SU-DHL-6 (cell line): ENCODE data around the gene GAS7.

Experiments
- H2AFZ ChIP-seq: fragments of 200-600 bp; sonication (generic); 2 replicates; pipeline ENCODE4 v1.6.1; 2014; ENCODE audit warnings: low read depth, mild to moderate bottlenecking, moderate library complexity, mixed read lengths, antibody characterized with exemption, low read length; ENCODE audit not compliant: severe bottlenecking
- H3F3A ChIP-seq: fragments of 200-600 bp; shearing (Covaris generic); 2 replicates; pipeline ENCODE4 v1.6.0; 2016; ENCODE audit warnings: antibody characterized with exemption, mild to moderate bottlenecking; ENCODE audit not compliant: insufficient read depth
- H3K27ac ChIP-seq: fragments of 200-600 bp; sonication (generic); 2 replicates; pipeline ENCODE4 v1.5.1; 2016; ENCODE audit warnings: low read depth, mild to moderate bottlenecking, low read length, moderate library complexity, mixed read lengths
- H3K27me3 ChIP-seq: fragments of 200-600 bp; sonication (generic), shearing (Covaris generic); 2 replicates; pipeline ENCODE4 v1.6.0; 2014; ENCODE audit warnings: mild to moderate bottlenecking, low read length
- H3K36me3 ChIP-seq: fragments of 200-600 bp; sonication (generic); 2 replicates; pipeline ENCODE4 v1.6.1; 2014; ENCODE audit warnings: mild to moderate bottlenecking, low read length, mixed read lengths
- H3K4me2 ChIP-seq: fragments of 300-600, 200-600 bp; shearing (Covaris generic), sonication (generic); 2 replicates; pipeline ENCODE4 v1.6.0; 2014; ENCODE audit warnings: low read length, low read depth, mild to moderate bottlenecking; ENCODE audit not compliant: poor library complexity, severe bottlenecking
- H3K4me3 ChIP-seq: fragments of 200-600 bp; sonication (generic); 2 replicates; pipeline ENCODE4 v1.5.1; 2014; ENCODE audit warnings: antibody characterized with exemption, low read length, mild to moderate bottlenecking, mixed read lengths; ENCODE audit not compliant: insufficient read depth, poor library complexity, severe bottlenecking
- H3K79me2 ChIP-seq: fragments of 200-600 bp; sonication (generic); 2 replicates; pipeline ENCODE4 v1.6.1; 2014; ENCODE audit warnings: mild to moderate bottlenecking, low read length, moderate library complexity; ENCODE audit not compliant: insufficient read depth
- H3K9ac ChIP-seq: fragments of 200-600 bp; sonication (generic); 2 replicates; pipeline ENCODE4 v1.7.0; 2014; ENCODE audit warnings: mild to moderate bottlenecking, low read length
- H3K9me2 ChIP-seq: fragments of 200-600 bp; sonication (generic); replicated peaks from 2 replicates; pipeline ENCODE4 v1.6.1; 2014; ENCODE audit warnings: low read length; ENCODE audit not compliant: insufficient read depth
- H3K9me3 ChIP-seq: fragments of 200-600 bp; sonication (generic); 2 replicates; pipeline ENCODE4 v1.6.1; 2014; ENCODE audit warnings: low read length, mixed read lengths; ENCODE audit not compliant: insufficient read depth
- H4K20me1 ChIP-seq: fragments of 200-600 bp; sonication (generic); 2 replicates; pipeline ENCODE4 v1.6.1; 2014; ENCODE audit warnings: low read depth, mild to moderate bottlenecking, antibody characterized with exemption, low read length, moderate library complexity, mixed read lengths
- CTCF ChIP-seq: fragments of 200-600 bp; sonication (generic); IDR thresholded peaks from one replicate; pipeline ENCODE4 v1.5.1; 2017; ENCODE audit warnings: antibody characterized with exemption, mild to moderate bottlenecking, low read length, moderate library complexity; ENCODE audit not compliant: insufficient read depth, poor library complexity, severe bottlenecking
- EZH2phosphoT487 ChIP-seq: fragments of 200-600 bp; sonication (generic), shearing (Covaris generic); conservative IDR thresholded peaks from 2 replicates; pipeline ENCODE4 v1.6.1; 2018; ENCODE audit warnings: mild to moderate bottlenecking, antibody characterized with exemption, low read length, moderate library complexity, mixed read lengths

GAS7 gene

GRCh38 chr17:9973669-9974447, 224.5 kb downstream of the GAS7 start:
- Histone ChIP-seq H3K9ac (no peak overlapping the region), H3K27ac (no peak overlapping the region), H3K27me3 (no peaks in the 10 kb centered on the region), H3K36me3 (no peaks in the 10 kb centered on the region), H3K4me3 (no peak overlapping the region), H3K4me2 (no peak overlapping the region), H4K20me1 (no peaks in the 10 kb centered on the region), H3K9me3 (no peaks in the 10 kb centered on the region), H3K9me2 (no peaks in the 10 kb centered on the region), H2AFZ (no peak overlapping the region), H3F3A (no peaks in the 10 kb centered on the region), H3K79me2 (no peaks in the 10 kb centered on the region)
- TF ChIP-seq EZH2phosphoT487 = no peak
- no peak for TF ChIP-seq CTCF

- Histone ChIP-seq H4K20me1 (no peaks in the 10 kb centered on the region), H3K27ac (no peak overlapping the region), H2AFZ (no peak overlapping the region), H3F3A (no peaks in the 10 kb centered on the region), H3K4me2 (no peak overlapping the region), H3K36me3 (no peaks in the 10 kb centered on the region), H3K4me3 (no peak overlapping the region), H3K9ac (no peak overlapping the region), H3K27me3 (no peaks in the 10 kb centered on the region), H3K9me2 (no peaks in the 10 kb centered on the region), H3K9me3 (no peaks in the 10 kb centered on the region), H3K79me2 (no peaks in the 10 kb centered on the region)
- TF ChIP-seq CTCF (no peak), EZH2phosphoT487 (no peak)
Observed at GRCh38 chr17:9971991-9972390, 226.4 kb downstream of the GAS7 start.

GRCh38 chr17:9969301-9969935, 229.0 kb downstream of the GAS7 start:
- Histone ChIP-seq H3K9me2 (no peaks in the 10 kb centered on the region), H3K27ac (no peak overlapping the region), H2AFZ (no peak overlapping the region), H4K20me1 (no peaks in the 10 kb centered on the region), H3K36me3 (no peaks in the 10 kb centered on the region), H3F3A (no peaks in the 10 kb centered on the region), H3K27me3 (no peaks in the 10 kb centered on the region), H3K4me2 (no peak overlapping the region), H3K79me2 (no peaks in the 10 kb centered on the region), H3K9ac (no peak overlapping the region), H3K4me3 (no peak overlapping the region), H3K9me3 (no peaks in the 10 kb centered on the region)
- TF ChIP-seq EZH2phosphoT487 = no peak
- no peak for TF ChIP-seq CTCF
